ENCODE measurements around the gene KCNIP1.

The KCNIP1 gene

DNA sequence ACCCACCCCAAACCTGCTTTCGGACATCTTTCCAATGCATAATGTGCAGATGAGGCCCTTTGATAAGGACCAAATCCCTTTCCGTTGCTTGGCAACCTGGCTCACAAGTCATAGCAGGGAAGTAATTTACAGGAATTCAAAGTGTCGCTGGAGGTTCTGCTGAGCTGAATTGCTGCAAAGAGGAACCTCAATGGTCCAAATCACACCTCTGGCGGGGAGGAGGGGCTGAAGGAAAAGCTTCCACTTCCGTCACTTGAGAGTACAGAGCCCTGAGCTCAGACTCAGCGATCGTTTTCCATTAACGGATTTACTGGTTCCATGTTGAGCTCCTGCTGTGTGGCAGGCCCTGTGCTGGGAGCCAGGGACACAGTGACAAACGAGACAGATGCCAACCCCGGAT lies 99.3 kb downstream of the KCNIP1 start:
- no peak for DNase-seq

DNA sequence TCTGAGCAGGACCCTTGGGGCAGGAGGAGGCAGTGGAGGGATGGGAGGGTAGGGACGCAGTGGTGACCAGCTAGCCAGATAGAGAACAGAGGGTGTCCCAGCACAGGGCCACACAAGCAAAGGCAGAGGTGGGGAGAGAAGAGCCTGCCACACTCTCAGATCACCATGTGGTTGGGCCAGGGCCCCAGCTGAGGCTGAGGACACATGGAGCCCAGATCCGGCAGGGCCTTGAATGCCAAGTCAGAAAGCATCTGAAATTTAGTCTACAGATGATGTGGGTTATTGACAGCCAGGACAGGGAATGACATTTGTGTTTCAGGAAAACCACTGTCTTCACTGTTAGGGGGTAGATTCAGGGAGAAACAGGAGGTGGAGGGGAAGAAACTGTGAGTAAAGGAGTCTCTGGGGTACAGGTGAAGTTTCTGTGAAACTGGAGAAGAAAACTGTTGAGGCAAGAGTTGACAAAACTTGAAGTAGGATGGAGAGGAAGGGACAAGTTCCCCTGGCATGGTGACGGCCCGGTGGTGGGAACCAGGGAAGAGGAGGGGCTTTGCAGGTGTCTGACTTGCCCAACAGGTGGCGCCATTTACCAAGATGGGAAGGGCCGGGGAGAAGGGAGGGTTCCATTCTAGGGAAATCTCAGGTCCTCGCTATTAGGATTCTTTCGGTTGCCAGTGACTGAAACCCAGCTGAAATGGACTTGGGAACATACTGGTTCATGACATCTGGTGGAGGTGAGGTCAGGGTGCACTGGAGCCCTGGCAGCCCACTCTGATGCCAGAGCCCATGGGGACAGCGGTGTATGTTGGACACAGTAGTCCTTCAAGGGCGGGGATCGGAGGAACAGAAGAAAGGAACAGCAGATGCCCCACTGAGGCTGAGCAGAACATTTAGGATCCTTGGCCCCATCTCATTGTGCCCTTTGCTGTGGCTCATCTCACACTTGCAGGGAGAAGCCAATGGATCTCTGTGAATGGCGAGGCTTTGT lies 100.1 kb downstream of the KCNIP1 start:
- DNase-seq = peak; percentile 18

DNA sequence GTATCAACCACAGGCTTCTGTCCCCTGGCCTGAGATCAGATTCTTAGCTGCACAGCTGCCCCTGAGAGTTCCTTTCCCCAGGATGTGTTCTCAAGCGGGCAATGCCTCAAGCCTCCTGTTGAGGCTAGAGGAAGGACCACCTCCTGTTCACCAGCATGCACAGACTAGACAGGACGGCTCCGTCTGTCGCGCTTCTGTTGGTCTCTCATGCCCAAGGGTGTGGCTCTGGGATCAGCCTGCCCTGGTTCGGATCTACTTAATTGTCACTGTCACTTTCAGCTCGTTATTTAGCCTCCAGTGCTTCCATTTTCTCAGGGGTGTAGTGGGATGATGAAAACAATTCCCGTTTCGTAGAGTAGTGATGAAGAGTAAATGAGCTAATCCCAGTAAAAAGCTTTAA lies 103.1 kb downstream of the KCNIP1 start:
- peak; percentile 28 for DNase-seq

DNA sequence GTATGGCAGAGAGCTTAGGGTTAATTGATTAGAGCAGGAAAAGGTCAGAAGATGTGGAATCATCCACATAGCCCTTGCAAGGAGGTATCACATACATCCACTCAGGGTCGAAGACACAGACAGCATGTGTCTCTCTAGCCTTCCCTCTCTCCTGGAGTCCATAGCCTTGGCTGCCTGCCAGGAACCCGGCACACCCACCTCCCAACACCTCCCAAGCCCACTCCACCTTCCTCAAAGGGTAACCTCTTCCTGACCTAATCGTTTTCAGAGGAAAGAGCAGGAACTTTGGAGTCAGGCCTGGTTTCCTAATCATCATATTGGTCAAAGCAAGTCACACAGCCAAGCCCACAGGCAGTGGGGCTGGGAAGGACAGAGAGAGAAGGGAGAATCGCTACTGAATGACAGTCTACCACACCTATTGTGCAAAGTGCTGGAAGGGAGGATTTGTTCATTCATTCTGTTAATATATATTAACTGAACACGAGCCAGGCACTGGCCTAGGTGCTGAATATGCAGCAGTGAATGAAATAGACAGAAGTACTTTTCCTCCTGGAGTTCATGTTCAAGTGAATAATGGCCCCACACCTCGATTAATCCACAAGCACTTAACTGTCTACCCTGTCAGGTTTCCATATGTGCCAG lies 107.8 kb downstream of the KCNIP1 start:
- DNase-seq = peak; percentile 44

DNA sequence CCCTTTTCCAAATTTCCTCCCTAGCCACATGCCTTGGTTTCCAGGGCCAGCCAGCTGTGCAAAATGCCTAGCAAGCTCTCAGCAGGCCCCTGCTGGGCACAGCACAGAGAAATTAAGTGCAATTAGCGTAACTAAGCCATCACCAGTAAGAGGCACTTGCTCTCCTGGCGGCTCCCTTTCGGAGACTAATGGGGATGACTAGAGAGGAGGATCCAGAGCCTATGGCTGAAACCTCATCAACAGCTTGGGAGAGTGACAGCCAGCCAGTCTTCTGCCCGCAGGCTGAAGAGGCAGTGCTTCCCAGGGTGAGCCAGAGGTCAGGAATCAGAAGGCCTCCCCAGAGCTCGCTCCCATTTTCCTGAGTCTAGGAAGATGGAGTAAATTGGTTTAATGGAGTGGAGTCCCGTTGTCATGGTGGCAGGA lies 108.4 kb downstream of the KCNIP1 start:
- peak; percentile 68 for DNase-seq

DNA sequence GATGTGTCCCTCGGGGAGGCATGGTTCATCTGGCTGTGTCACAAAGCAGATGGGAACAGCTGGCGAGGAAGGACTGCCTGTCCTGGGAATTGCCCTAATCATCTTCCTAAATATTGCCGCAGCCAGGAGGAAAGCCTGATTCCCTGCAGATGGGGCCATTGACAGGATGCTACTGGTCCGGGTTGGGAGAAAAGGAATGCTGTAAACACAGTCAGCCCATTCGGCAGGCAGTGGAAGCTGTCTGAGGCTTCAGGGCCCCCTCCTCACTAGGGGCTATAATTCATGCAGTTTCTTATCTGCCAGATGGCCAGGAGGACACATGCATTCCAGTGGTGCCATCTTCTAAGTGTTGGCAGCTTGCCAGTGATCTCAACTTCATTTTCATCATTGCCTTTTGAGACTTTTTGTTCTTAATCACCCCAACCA lies 110.3 kb downstream of the KCNIP1 start:
- no peak for DNase-seq

DNA sequence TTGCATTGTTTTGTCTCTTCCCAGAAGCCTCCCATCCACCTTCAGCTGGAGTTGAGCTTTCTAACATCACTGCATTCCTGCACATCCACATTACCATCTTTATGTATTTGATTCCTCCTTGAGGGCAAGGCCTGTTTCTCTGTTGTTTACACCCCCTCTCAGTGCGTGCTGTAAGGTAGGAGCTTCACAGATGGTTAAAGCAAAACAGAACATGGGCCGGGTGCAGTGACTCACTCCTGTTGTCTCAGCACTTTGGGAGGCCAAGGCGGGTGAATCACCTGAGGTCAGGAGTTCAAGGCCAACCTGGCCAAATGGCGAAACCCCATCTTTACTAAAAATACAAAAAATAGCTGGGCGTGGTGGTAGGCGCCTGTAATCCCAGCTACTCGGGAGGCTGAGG lies 110.9 kb downstream of the KCNIP1 start:
- no peak for DNase-seq

DNA sequence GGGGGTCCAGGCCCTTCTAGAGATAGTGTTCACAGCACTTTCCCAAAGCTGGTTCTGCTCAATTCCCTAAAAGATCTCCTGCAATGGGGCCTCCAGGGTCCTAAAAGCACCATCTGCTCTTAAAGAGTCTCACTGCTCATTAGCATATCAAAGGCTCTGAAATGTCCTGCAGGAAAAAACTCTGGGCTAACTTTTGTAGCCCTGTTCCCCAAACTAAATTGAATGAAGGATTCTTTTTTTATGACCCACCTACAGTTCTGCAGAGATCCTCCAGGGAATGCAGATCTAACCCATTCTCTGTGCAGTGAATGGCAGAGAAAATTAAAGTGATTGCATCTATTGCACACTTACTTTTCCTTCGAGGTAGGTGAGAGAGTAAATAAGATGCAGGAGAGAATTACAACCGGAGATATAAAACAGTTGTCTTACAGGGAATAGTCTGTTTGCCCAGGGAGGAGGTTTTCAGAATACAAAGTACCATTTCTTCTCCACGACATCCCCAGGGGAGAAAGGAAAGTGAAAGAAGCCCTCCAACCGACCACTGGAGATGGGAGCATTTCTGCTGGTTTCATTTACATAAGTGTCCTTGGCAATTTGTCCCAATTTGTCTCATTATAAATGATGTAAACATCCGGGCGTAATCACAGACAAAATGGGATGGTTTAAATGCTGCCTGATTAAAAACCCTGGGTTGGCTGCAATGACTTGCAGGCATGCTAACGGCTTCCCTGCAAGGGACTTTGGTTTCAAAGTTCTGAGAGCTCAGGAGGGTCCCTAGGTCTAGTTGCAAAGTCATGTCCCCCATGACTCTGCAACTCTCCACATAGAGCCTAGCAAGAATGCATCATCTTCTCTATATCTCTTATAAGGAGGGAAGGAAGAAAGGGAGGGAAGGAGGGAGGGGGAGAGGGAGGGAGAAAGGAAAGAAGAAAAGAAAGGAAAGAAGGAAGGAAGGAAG lies 114.0 kb downstream of the KCNIP1 start:
- no peak for DNase-seq

DNA sequence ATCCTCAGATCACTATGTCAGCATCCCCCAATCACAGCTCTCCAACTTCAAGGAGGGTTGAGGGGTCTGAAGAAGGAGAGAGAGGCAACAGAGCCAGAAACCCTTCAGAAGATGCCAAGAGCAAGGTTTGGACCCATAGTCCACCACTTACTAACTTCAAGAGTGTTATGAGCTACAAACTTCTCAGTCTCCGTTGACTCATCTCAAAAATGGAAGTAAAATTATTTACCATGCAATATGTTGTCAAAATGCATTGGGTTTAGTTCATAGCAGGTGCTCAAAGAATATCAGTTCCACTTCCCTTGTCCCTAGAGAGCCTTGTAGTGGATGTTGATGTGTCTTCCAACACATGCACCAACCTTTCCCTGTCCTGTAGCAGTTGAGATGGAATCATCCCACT lies 116.0 kb downstream of the KCNIP1 start:
- no peak for DNase-seq

DNA sequence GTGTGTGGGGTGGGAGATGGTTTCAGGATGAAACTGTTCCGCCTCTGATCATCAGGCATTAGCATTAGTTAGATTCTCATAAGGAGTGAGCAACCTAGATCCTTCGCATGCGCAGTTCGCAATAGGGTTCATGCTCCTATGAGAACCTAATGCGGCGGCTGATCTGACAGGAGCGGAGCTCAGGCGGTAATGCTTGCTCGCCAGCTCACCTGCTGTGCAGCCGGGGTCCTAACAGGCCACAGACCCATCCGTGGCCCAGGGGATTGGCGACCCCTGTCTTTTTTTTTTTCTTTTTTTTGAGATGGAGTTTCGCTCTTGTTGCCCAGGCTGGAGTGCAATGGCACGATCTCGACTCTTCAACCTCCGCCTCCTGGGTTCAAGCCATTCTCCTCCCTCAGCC lies 119.1 kb downstream of the KCNIP1 start:
- DNase-seq = no peak

DNA sequence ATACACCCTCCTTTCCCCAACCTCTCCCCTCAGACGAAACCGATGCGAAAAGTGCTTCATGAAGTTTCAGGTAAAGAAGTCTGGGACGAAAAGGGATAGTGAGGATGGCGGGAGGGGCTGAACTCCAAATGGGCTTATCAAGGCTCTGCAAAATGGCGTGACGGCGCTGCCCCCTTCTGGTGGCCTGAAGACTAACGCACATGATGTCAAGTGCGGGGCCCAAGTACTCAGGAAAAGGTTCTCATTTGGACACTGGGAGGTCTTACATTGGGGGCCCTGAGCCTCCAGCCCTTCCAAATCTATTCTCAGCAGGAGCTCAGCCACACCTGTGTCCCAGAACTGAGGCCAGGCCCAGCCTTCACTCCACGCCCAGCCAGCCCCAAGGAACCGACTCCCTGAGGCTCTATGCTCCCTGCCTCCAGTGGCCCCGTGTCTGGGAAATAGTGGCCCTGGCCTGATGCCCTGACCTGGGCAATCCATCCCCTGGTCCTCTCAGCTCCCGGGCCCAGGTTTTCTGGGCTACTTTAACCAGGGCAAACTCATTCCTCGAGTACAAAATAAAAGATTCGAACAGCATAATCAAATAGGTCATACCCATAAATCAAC lies 119.9 kb downstream of the KCNIP1 start:
- no peak for DNase-seq

DNA sequence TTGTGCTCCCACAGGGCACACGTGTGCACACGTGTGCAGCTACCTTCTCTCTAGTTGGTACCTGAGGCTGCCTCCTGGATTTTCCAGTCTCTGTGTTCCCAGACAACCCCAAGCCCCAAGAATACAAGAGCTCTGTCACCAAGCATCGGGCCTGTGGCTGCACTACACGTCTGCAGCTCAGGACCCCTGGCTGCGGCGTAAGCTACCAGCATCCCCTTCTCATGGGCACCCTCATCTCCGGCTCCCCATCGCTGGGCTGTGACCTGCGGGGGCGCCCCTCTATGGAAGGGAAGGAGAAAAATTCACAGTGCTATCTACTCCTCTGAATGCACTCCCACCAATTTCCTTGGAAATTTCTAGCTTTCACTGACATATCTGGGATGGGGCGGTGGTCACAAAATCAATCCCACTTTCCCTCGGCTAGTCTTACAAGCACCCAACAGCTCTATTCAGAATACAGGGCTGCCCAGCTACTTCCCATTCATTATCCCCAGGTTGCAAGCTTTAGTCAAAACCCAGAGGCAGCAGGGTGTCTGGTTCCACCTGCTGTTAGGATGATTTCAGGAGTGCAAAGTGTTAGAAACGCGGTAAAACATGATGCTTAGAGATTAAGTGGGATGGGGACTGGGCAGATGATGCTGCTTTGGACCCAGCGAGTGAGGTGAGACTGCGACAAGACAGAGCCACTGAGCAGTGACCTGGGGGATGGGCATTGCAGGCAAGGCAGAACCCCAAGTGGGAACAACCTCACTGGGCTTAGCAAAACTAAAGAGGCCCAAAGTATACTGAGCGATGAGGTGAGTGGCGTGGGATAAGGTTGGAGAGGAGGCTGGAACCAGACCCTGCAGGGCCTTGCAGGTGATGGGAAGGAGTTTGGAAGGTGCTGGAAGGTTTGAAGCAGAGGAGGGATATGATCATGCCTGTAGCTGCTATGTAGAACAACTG lies 121.7 kb downstream of the KCNIP1 start:
- DNase-seq = no peak

DNA sequence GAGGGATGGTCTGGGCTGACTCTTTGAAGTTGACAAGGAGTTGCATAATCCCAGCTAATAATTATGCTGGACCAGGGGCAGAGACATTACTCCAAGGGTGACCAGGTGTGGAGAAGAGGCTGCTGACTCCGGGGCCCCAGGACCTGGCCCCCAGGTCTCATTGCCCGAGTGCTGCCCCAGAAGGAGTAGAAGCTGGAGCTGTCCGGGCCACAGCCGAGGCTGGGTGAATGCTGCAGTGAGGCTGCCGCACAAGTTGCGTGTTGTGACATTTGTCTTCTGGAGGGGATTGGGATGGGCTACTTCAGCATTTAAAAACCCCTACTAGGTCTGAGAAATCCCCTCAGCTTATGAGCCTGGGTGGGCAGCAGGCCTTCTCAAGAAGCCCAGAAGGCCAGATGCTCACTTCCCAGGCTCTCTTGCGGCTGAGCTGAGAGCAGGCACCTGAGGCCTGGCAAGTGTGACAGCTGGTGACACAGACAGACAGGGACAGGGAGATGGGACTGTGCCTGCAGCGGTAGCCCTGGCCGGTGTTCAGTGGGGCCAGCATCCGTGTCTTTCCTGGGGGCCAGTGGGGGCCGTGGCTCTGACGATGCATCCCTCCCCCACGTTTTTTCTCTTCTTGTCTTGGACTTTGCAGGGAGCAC lies 122.8 kb downstream of the KCNIP1 start:
- DNase-seq = no peak

DNA sequence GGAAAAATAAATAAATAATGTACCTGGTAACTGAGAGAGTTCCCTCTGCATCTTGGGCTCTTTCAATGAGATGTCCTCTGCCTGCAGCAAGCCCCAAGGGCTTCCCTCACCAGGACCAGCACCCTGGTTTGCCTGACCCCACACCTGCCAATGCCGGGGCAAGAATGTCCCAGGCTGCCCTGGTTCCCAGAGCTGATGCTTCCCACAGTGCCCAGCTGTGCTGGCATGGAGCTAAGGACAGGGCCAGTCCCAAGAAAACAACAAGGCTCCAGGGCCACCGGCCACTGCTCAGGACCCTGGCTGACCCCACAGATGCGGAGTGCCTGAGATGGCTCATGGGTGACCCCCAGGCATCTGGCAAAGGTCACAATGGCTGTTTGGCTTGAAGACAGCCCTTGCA lies 123.5 kb downstream of the KCNIP1 start:
- no peak for DNase-seq

DNA sequence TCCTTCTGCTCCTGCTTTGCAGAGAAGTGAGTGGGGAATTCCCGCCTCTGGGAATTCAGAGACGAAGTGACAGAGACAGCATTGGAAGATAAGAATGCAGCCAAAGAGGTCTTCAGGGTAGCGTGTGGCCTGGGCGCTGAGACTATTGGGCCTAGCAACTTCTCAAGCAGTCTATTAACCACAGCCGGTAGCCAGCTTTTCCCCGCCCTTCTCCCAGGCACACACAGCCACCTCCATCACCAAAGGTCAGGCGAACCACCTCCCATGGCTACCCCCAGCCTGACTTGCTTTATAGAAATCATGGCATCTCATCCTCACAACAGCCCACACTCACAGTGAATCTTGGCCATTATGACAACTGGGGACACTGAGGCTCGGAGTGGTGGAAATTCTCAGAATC lies 124.2 kb downstream of the KCNIP1 start:
- no peak for DNase-seq

DNA sequence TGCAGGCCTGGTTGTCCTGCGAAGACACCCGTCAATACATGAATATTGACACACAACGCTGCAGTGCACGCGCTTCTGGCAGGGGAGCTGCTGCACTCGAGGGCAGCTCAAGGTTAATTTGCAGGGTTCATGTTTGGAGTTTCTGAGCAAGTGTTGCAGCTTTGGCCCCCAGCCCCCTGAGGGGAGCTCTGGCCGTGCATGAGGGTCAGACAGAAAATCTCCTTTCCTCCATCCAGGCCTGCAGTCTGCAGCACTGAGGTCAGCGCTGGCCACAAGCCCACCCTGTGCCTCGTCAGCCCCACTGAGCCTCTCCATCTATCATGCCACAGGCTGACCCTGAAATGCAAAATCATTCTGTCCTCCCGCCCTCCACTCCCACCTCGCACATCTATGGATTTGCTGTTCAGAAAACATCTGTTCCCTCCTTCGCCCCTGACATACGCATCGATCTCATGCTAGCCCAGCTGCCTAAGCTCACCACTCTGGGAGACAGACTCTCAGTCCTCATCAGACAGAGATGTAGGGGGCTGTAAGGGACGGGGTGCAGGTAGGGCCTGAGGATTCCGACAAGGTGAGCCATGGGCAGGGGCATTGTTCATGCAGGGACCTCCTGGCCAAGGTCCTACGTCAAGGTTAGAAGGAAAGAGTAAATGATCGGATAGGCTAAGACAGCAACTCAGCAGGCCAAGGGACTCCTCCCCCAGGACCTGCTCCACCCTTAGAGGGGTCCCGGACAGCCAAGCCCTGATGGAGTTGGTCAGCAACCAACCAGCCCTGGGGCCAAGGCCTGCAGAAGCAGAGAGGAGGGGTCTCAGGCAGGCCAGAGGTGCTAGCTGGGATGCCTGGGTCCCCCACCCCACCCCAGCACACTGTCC lies 125.1 kb downstream of the KCNIP1 start:
- DNase-seq = no peak

DNA sequence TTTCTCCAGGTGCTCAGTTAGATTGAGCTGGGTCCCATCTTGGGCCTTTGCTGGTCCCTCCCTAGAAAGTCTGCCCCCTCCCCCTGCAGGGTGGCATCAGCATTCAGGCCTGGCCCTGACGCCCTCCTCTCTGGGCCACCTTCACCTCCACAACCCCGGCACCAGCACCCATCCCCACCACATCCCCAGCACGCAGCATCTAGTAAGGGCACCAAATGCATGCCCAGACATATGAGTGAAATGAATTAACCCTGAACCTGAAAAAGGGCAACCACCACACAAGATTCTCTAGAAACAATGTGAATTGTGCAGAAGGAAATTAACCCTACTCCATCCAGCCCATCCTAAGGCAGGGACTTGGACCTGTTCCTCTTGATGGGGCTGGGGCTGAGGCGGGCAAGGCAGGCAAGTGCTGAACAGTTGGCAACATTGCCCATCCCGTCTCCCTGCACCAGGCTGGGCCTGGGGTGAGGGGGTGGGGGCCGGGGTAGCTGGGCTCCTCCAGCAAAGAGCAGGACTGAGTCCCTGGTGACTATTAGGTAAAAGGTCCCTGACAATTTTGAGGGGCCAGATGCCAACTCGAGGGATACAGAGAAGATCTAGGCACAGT lies 125.9 kb downstream of the KCNIP1 start:
- DNase-seq = no peak

DNA sequence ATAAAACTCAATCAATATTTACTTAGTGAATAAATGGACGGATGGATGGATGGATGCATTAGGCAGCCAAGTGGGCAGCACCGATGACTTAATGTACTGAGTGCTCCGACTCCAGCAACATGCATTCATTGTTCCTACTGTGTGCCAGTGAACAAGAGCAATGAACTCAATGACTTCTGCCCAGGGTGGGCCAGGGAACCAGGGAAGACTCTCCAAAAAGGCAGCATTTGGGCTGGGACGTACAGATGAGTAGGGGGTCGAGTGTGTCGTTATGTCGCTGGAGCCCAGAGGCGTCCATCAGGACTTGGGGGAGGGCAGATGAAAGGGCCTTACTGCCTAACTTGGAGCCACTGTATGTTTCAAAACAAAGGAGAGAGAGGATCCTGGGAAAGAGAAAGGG lies 126.4 kb downstream of the KCNIP1 start:
- no peak for DNase-seq

DNA sequence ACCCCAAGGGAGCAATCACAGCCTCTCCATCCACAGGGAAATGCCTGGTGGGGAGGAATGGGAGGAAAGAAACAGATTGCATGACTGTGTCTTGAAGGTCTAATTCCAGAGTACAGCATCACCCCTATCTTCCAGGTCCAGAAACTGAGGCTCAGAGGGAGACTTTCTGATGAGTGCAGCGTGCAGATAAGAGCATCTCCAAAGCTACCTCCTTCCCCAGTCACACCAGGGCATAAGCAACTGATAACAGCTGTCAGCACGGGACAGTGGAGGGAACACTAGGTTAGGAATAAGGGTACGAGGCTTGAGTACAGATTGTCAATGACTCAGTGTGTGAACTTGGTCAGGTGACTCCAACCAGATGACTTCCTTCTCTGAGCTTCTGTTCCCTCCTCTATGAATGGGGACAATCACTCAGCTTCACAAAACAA lies 126.9 kb downstream of the KCNIP1 start:
- DNase-seq = no peak

Data from DMS79 treated with DMSO at 0.1 percent for 48 hours (cell line).